Brain microvascular endothelial cell (primary cell): Measurements from ENCODE around the gene CDC42SE2.

Source experiments
- DNase-seq: peaks from one replicate; pipeline ENCODE4 v3.0.0-alpha.2; 2020
- H3K27ac ChIP-seq: fragments of 250-450 bp; sonication (Bioruptor Pico); 2 replicates; pipeline ENCODE4 v1.5.1; 2020; ENCODE audit warnings: mild to moderate bottlenecking, moderate library complexity
- H3K27me3 ChIP-seq: fragments of 250-450 bp; sonication (Bioruptor Pico); replicated peaks from 2 replicates; pipeline ENCODE4 v1.5.1; 2020; ENCODE audit warnings: mild to moderate bottlenecking
- H3K36me3 ChIP-seq: fragments of 250-450 bp; sonication (Bioruptor Pico); replicated peaks from 2 replicates; pipeline ENCODE4 v1.5.1; 2020; ENCODE audit warnings: mild to moderate bottlenecking
- H3K4me3 ChIP-seq: 2 replicates; pipeline ENCODE4 v1.5.1; 2011; ENCODE audit warnings: low read depth, mild to moderate bottlenecking, control low read depth, low read length, moderate library complexity
- in situ Hi-C: cut with HindIII; loops from 2 replicates; pipeline ENCODE4 v1.10.0; 2017; ENCODE audit warnings: low sequenced_read_pairs, low pct_ligation_motif_present
- TF ChIP-seq, protein P1 (sequence below): IDR thresholded peaks from 2 replicates; pipeline ENCODE4 v1.5.1; 2011; ENCODE audit warnings: low read depth, mild to moderate bottlenecking, moderate library complexity, low read length, control low read depth, inconsistent platforms; ENCODE audit errors: missing control alignments

The CDC42SE2 gene

DNA sequence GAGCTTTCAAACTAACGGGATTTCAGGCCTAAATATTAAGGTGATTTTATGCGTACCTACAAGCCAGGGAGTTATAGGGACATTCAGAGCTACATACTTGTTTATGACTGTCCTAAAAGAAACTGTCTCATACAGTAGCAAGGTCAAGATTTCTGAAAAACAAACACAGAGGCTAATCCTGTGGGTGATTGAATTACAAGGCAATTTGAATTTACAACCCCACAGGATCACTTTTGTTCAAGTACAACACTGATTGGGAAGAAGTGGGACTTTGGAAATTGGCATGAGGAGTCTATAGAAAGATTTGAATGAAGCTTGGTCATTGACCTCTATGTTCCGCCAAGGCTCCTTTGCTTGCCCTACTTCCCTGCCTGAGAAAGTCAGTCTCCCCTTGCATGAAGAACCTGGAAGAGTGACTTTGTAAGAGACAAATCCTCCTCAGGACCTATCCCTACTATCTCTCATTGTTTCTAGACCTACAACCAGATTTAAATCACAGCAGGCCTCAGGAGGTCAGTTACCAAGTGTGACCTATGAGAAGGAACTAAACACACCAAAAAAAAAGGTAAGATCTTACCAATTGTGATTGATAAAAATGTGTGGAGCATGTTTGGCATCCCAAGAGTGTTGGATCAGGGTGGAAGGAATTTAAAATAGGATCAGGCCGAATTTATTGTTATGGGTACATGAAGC, 38.4 kb upstream of the CDC42SE2 start:
- in situ Hi-C loops, result no loop called here

GRCh38 chr5:131226899-131227298, 37.0 kb upstream of the CDC42SE2 start:
- Histone ChIP-seq H3K27me3 (no peaks in the 10 kb centered on the region), H3K27ac (no peak overlapping the region), H3K4me3 (no peak overlapping the region), H3K36me3 (no peaks in the 10 kb centered on the region)
- DNase-seq, result no peak
- in situ Hi-C loops, result no loop called here
- TF ChIP-seq, protein P1, sequence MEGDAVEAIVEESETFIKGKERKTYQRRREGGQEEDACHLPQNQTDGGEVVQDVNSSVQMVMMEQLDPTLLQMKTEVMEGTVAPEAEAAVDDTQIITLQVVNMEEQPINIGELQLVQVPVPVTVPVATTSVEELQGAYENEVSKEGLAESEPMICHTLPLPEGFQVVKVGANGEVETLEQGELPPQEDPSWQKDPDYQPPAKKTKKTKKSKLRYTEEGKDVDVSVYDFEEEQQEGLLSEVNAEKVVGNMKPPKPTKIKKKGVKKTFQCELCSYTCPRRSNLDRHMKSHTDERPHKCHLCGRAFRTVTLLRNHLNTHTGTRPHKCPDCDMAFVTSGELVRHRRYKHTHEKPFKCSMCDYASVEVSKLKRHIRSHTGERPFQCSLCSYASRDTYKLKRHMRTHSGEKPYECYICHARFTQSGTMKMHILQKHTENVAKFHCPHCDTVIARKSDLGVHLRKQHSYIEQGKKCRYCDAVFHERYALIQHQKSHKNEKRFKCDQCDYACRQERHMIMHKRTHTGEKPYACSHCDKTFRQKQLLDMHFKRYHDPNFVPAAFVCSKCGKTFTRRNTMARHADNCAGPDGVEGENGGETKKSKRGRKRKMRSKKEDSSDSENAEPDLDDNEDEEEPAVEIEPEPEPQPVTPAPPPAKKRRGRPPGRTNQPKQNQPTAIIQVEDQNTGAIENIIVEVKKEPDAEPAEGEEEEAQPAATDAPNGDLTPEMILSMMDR, result no peak

More for the DNA sequence above, 38.4 kb upstream of the CDC42SE2 start:
- H3K4me3 ChIP-seq, result no peak overlapping the region
- no peak for DNase-seq
- H3K27ac ChIP-seq, result no peak overlapping the region
- no peaks in the 10 kb centered on the region for H3K27me3 ChIP-seq
- no peaks in the 10 kb centered on the region for H3K36me3 ChIP-seq
- TF ChIP-seq, protein P1, result no peak

GRCh38 chr5:131228646-131229045, 35.2 kb upstream of the CDC42SE2 start:
- TF ChIP-seq, protein P1, result no peak
- Histone ChIP-seq H3K27ac (no peak overlapping the region), H3K4me3 (no peak overlapping the region), H3K27me3 (no peaks in the 10 kb centered on the region), H3K36me3 (no peaks in the 10 kb centered on the region)
- DNase-seq, result no peak
- in situ Hi-C loops, result no loop called here

DNA sequence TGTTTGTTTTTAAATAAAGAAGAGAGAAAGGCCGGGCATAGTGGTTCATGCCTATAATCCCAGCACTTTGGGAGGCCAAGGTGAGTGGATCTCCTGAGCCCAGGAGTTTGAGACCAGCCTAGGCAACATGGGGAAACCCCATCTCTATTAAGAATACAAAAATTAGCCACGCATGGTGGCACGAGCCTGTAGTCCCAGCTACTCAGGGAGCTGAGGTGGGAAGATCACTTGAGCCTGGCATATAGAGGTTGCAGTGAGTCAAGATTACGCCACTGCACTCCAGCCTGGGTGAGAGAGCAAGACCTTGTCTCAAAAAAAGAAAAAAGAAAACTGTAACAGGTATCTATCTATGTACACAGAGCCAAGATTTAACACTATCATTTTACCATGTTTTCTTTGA, 34.2 kb upstream of the CDC42SE2 start:
- H3K27ac ChIP-seq, result no peak overlapping the region
- no peak overlapping the region for H3K4me3 ChIP-seq
- TF ChIP-seq, protein P1, result no peak
- no peaks in the 10 kb centered on the region for H3K27me3 ChIP-seq
- H3K36me3 ChIP-seq, result no peaks in the 10 kb centered on the region
- in situ Hi-C loops, result no loop called here
- DNase-seq, result no peak

- in situ Hi-C loops, result no loop called here
- H3K27me3 ChIP-seq, result no peaks in the 10 kb centered on the region
Measured at GRCh38 chr5:131230406-131230805, 33.4 kb upstream of the CDC42SE2 start.

More at GRCh38 chr5:131230406-131230805, 33.4 kb upstream of the CDC42SE2 start:
- Histone ChIP-seq H3K27ac (no peak overlapping the region), H3K4me3 (no peak overlapping the region), H3K36me3 (no peaks in the 10 kb centered on the region)
- DNase-seq, result no peak
- TF ChIP-seq, protein P1, result no peak
